Measurements from ENCODE around the gene TNPO3.
"Not testable (repeated sequence)": the region's sequence is repeated elsewhere in the genome, so short reads cannot be mapped to it uniquely, and the experiment has no call there.

The TNPO3 gene

GRCh38 chr7:129013048-129013724 lies 41.7 kb downstream of the TNPO3 start:
- no peak for DNase-seq

GRCh38 chr7:129012641-129013040 lies 42.3 kb downstream of the TNPO3 start:
- no peak for DNase-seq

- no peak for DNase-seq
Observed at GRCh38 chr7:129010075-129010474, 44.8 kb downstream of the TNPO3 start.

- no peak for DNase-seq
Observed at GRCh38 chr7:129009437-129009836, 45.5 kb downstream of the TNPO3 start.

GRCh38 chr7:129008645-129009414 lies 46.1 kb downstream of the TNPO3 start:
- no peak for DNase-seq

- DNase-seq = no peak
Observed at GRCh38 chr7:129007572-129007971, 47.3 kb downstream of the TNPO3 start.

- DNase-seq = no peak
Observed at GRCh38 chr7:129006636-129007414, 48.1 kb downstream of the TNPO3 start.

- DNase-seq = no peak
Observed at GRCh38 chr7:129005186-129005585, 49.7 kb downstream of the TNPO3 start.

GRCh38 chr7:128997181-128997580 lies 57.7 kb downstream of the TNPO3 start:
- no peak for DNase-seq

- DNase-seq = not testable (repeated sequence)
Observed at GRCh38 chr7:128994560-128994959, 60.4 kb downstream of the TNPO3 start.

GRCh38 chr7:128993419-128993818 lies 61.5 kb downstream of the TNPO3 start:
- DNase-seq = no peak

- no peak for DNase-seq
Observed at GRCh38 chr7:128989961-128990360, 65.0 kb downstream of the TNPO3 start.

- DNase-seq = no peak
Observed at GRCh38 chr7:128988372-128988771, 66.5 kb downstream of the TNPO3 start.

GRCh38 chr7:128986609-128987008 lies 68.3 kb downstream of the TNPO3 start:
- DNase-seq = no peak

- DNase-seq = no peak
Observed at GRCh38 chr7:128985660-128986059, 69.3 kb downstream of the TNPO3 start.

- DNase-seq = no peak
Observed at GRCh38 chr7:128982105-128982504, 72.8 kb downstream of the TNPO3 start.

- no peak for DNase-seq
Observed at GRCh38 chr7:128974241-128974934, 80.5 kb downstream of the TNPO3 start.

- DNase-seq = no peak
Observed at GRCh38 chr7:128968624-128969023, 86.3 kb downstream of the TNPO3 start.

- no peak for DNase-seq
Observed at GRCh38 chr7:128963327-128963757, 91.6 kb downstream of the TNPO3 start.

GRCh38 chr7:128962899-128963298 lies 92.0 kb downstream of the TNPO3 start:
- DNase-seq = no peak

GRCh38 chr7:128961030-128961659 lies 93.8 kb downstream of the TNPO3 start:
- DNase-seq = no peak

- no peak for DNase-seq
Observed at GRCh38 chr7:128959296-128959695, 95.6 kb downstream of the TNPO3 start.

- no peak for DNase-seq
Observed at GRCh38 chr7:128955981-128956380, 98.9 kb downstream of the TNPO3 start.
